A673 (cell line): ENCODE measurements around the gene CDC42BPB.

ENCODE experiments used
- EZH2 ChIP-seq: fragments of 200-600 bp; sonication (generic); IDR thresholded peaks from 2 replicates; pipeline ENCODE4 v1.6.1; 2017; ENCODE audit warnings: borderline replicate concordance, low read depth, mild to moderate bottlenecking, mixed read lengths, antibody characterized with exemption, low read length; ENCODE audit not compliant: poor library complexity, severe bottlenecking
- TF ChIP-seq, protein P1 (sequence below): fragments of 300-800, 200-600 bp; sonication (generic); conservative IDR thresholded peaks from 2 replicates; pipeline ENCODE4 v1.5.1; 2017; ENCODE audit warnings: low read depth, mild to moderate bottlenecking, antibody characterized with exemption, low read length, moderate library complexity, mixed read lengths

- TF ChIP-seq, protein P1, sequence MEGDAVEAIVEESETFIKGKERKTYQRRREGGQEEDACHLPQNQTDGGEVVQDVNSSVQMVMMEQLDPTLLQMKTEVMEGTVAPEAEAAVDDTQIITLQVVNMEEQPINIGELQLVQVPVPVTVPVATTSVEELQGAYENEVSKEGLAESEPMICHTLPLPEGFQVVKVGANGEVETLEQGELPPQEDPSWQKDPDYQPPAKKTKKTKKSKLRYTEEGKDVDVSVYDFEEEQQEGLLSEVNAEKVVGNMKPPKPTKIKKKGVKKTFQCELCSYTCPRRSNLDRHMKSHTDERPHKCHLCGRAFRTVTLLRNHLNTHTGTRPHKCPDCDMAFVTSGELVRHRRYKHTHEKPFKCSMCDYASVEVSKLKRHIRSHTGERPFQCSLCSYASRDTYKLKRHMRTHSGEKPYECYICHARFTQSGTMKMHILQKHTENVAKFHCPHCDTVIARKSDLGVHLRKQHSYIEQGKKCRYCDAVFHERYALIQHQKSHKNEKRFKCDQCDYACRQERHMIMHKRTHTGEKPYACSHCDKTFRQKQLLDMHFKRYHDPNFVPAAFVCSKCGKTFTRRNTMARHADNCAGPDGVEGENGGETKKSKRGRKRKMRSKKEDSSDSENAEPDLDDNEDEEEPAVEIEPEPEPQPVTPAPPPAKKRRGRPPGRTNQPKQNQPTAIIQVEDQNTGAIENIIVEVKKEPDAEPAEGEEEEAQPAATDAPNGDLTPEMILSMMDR: no peak
- no peak for TF ChIP-seq EZH2
Observed at GRCh38 chr14:102957222-102957621, 100.1 kb downstream of the CDC42BPB start.
